Measurements from ENCODE around the gene NOG.

Gene NOG

DNA sequence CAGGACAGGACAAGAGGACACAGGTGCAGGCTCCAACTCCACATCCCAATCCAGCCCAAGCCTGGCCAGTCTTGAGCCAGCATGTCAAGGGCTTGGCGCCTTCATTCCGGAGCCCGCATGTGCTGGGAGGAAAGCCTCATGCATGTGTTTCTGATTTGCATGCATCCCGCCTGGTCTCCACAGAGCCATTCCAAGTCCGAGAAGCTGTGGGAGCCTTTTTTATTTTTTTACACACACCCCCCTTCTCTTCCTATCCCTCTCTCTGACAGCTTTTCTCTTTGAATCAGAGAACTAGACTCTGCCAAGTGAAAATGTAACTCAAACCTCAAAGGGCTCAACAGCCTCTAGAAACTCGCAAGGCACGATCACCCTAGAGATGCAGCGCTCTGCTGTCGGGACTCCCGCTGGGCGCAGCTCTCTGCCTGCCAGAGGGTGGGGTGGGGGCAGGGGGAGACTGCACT is 45.1 kb downstream of the NOG start:
- DNase-seq, result no peak

DNA sequence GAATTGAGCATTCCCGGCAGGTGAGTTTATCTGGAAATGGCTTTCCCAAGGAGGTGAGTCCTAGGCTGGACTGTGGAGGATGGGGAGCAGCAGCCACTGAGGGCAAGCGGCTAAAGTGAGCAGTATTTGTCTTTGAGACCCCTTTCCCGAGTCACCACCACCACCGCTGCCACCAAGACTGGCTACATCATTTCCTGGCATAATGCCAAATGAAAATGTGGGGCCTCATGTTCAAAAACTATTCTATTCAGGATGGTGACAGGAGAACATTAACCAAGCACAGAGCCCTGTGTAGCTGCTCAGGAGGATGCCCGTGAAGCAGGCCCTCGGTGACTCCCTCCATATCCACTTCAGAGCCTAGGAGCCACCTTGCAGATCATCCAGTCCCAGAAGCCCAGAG is 46.0 kb downstream of the NOG start:
- no peak for DNase-seq

DNA sequence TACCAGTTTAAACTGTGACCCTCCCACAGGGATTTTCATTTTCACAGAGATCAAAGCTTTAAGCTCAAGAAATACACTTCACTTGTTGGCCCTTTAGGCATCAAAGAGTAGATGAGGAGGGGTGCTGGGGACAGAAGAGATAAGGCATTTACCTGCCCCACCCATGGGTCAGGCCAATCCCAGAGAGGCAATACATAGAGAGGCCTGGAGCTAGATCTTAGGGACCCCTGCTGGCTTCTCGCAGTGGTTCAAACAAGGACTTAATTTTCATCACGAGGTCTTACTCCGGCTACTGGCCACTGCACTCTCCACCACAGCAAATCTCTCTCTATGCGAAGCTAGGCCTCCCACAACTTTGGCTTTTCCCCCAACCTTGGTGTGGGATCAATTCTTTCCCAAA is 46.6 kb downstream of the NOG start:
- DNase-seq, result no peak

DNA sequence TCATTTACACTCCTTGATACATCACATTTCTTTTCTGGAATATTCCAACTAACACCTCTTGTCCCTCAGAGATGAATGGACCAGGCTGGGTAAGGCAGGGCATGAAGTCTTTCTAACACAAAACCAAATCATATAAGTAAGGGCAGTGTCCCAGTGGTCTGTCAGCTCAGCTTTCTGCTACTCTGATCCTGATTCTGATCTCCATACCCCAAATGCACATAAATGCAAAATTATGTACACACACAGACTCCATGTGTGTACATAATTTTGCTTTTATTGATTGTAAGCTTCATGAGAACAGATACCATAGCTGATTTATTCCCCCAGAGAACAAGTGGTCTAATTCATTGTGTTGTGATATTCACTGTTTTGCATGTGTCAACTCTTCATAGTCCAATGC is 47.9 kb downstream of the NOG start:
- DNase-seq, result no peak

DNA sequence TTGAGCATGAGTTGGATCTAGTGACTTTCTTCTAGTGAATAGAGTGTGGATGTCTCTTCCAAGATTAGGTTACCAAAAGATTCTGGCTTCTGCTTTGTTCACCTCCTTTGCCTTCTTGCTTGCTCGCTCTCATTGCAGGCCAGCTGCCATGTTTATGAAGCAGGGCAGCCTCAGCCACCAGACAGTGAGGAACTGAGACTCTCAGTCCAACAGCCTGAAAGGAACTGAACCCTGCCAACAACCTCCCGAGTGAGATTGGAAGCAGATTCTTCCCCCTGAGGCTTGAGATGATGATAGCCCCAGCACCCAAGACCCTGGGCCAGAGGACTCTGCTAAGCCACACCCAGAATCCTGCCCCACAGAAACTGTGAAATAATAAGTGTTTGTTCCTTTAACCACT is 48.4 kb downstream of the NOG start:
- DNase-seq, result no peak

DNA sequence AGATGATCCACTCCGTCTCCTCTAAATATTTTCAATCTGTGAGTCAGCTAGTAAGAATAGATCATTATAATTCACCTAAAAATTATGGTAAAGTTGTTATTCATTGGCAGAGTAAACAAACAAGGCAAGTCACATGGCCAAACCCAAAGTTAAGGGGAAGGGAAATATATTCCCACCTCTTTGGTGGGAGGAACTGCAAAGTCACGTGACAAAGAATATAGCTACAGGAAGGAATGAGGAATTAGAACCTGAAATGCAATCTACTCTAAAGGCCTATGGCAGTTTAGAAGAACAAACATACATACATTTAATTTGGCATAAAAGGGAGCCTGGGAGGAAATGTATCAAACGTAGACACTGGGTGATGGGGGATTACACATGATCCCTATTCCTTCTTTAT is 48.9 kb downstream of the NOG start:
- no peak for DNase-seq

Measured in stimulated activated CD4-positive, alpha-beta T cell treated with anti-CD3 and anti-CD28 coated beads, Interleukin-4, amount 100 ng/mL, for 1 hour (primary cell).